Uterus (tissue), 4 donors: ENCODE results near the gene CCL22. TPM values are rescaled to one million over a fixed set of nuclear protein-coding genes. Genes with fewer than 3 reads are reported as not detected.

Experiments used
- DNase-seq, 2 donors: peaks; one replicate each; pipeline ENCODE4 v3.0.0-alpha.2; 2019 to 2020
- H3K27ac ChIP-seq, 2 donors: fragments of 200-600 bp; sonication (generic); 1 replicate in 1 of 2; 2 replicates in 1 of 2; pipeline ENCODE4 v1.5.1; 2016 to 2018
- H3K27me3 ChIP-seq, 2 donors: fragments of 200-600 bp; sonication (generic); one replicate each; pipeline ENCODE4 v1.5.1; 2018 to 2019; ENCODE audit warnings: control low read depth in 1 of 2
- H3K36me3 ChIP-seq, 2 donors: fragments of 200-600 bp; sonication (generic); one replicate each; pipeline ENCODE4 v1.5.1; 2019; ENCODE audit warnings: control low read depth in 1 of 2
- H3K4me1 ChIP-seq, 2 donors: fragments of 200-600 bp; sonication (generic); one replicate each; pipeline ENCODE4 v1.5.1; 2018 to 2019; ENCODE audit warnings: control low read depth in 1 of 2
- H3K4me3 ChIP-seq, 2 donors: fragments of 200-600 bp; sonication (generic); 1 replicate in 1 of 2; 2 replicates in 1 of 2; pipeline ENCODE4 v1.5.1; 2018 to 2019; ENCODE audit warnings: mild to moderate bottlenecking in 1 of 2
- H3K9me3 ChIP-seq, 2 donors: fragments of 200-600 bp; sonication (generic); one replicate each; pipeline ENCODE4 v1.5.1; 2019; ENCODE audit warnings: control low read depth in 1 of 2
- CTCF ChIP-seq, 4 experiments: fragments of 200-600 bp in 2 of 4; fragments of 450-650 bp in 2 of 4; sonication (generic) in 2 of 4; IDR thresholded peaks; one replicate each; pipeline ENCODE4 v1.5.1; 2016 to 2019; ENCODE audit warnings: antibody characterized with exemption in 4 of 4, mild to moderate bottlenecking in 2 of 4, moderate library complexity in 1 of 4
- POLR2A ChIP-seq, 2 donors: fragments of 450-650 bp; IDR thresholded peaks; one replicate each; pipeline ENCODE4 v1.6.1; 2016; ENCODE audit warnings: antibody characterized with exemption in 2 of 2, mild to moderate bottlenecking in 1 of 2, moderate library complexity in 1 of 2
- intact Hi-C: fragments of 100-400 bp; cut with DNase I; formaldehyde crosslinking; loops from one replicate; pipeline ENCODE4 v1.15.1; 2023; ENCODE audit warnings: low total_unique reads
- total RNA-seq, 4 donors: library from RNA; depleted of rRNA in 3 of 4; stranded (reverse); fragments of >200 nt in 3 of 4; gene quantifications; one replicate each; pipeline versions ENCODE4 v1.1.0 to v1.2.4, GENCODE V29; 2014 to 2023
- donor health status: DM: yes; HTN: yes; CAD: no.

Gene CCL22
- total RNA-seq, 4 donors from 2014 or later: not detected

- H3K4me1 ChIP-seq: no peaks in the 10 kb centered on the region
- H3K36me3 ChIP-seq: no peaks in the 10 kb centered on the region
- no peaks in the 10 kb centered on the region for H3K9me3 ChIP-seq
- no peak for DNase-seq
- intact Hi-C loops: no loop called here
- TF ChIP-seq POLR2A (IDR thresholded peaks at IDR 0.05) (no peak), CTCF (IDR thresholded peaks at IDR 0.05) (no peak)
- peak overlapping the region in 1 of 2 donors; percentile 18 for H3K27ac ChIP-seq
- H3K4me3 ChIP-seq: no peak overlapping the region
- no peaks in the 10 kb centered on the region for H3K27me3 ChIP-seq
Measured at GRCh38 chr16:57386381-57386951, 27.9 kb downstream of the CCL22 start.

- Histone ChIP-seq H3K27me3 (no peaks in the 10 kb centered on the region), H3K27ac (no peak overlapping the region), H3K36me3 (no peaks in the 10 kb centered on the region), H3K9me3 (no peaks in the 10 kb centered on the region), H3K4me1 (no peaks in the 10 kb centered on the region), H3K4me3 (no peak overlapping the region)
- TF ChIP-seq POLR2A (IDR thresholded peaks at IDR 0.05) (no peak), CTCF (IDR thresholded peaks at IDR 0.05) (no peak)
- intact Hi-C loops: no loop called here
- no peak for DNase-seq
Measured at GRCh38 chr16:57387598-57388354, 29.2 kb downstream of the CCL22 start.

GRCh38 chr16:57388359-57389086 is 29.9 kb downstream of the CCL22 start:
- TF ChIP-seq POLR2A (IDR thresholded peaks at IDR 0.05) (no peak), CTCF (IDR thresholded peaks at IDR 0.05) (no peak)
- no peak overlapping the region for H3K4me3 ChIP-seq
- no peak overlapping the region for H3K27ac ChIP-seq
- DNase-seq: no peak
- H3K27me3 ChIP-seq: no peaks in the 10 kb centered on the region
- H3K36me3 ChIP-seq: no peaks in the 10 kb centered on the region
- intact Hi-C loops: no loop called here
- no peaks in the 10 kb centered on the region for H3K9me3 ChIP-seq
- H3K4me1 ChIP-seq: no peaks in the 10 kb centered on the region

- TF ChIP-seq CTCF (IDR thresholded peaks at IDR 0.05): no peak
- no peak for TF ChIP-seq POLR2A (IDR thresholded peaks at IDR 0.05)
- intact Hi-C loops: no loop called here
Measured at GRCh38 chr16:57389087-57389468, 30.5 kb downstream of the CCL22 start.

More at GRCh38 chr16:57389087-57389468, 30.5 kb downstream of the CCL22 start:
- H3K27ac ChIP-seq: no peak overlapping the region
- no peaks in the 10 kb centered on the region for H3K27me3 ChIP-seq
- no peaks in the 10 kb centered on the region for H3K36me3 ChIP-seq
- no peaks in the 10 kb centered on the region for H3K4me1 ChIP-seq
- H3K4me3 ChIP-seq: no peak overlapping the region
- DNase-seq: no peak
- no peaks in the 10 kb centered on the region for H3K9me3 ChIP-seq
